ENCODE data around the gene RBM3. TPM values are rescaled to one million over a fixed set of nuclear protein-coding genes. Genes with fewer than 3 reads are reported as not detected.
A peak's percentile ranks its signal among the peaks of the same experiment; 100 is the strongest.

Gene RBM3
- total and polyA plus RNA-seq, 10 of the 15 experiments (the other 5 are each of a cell fraction or from before 2014, with no cell fraction given): 170 to 467 (median 259) TPM

DNA sequence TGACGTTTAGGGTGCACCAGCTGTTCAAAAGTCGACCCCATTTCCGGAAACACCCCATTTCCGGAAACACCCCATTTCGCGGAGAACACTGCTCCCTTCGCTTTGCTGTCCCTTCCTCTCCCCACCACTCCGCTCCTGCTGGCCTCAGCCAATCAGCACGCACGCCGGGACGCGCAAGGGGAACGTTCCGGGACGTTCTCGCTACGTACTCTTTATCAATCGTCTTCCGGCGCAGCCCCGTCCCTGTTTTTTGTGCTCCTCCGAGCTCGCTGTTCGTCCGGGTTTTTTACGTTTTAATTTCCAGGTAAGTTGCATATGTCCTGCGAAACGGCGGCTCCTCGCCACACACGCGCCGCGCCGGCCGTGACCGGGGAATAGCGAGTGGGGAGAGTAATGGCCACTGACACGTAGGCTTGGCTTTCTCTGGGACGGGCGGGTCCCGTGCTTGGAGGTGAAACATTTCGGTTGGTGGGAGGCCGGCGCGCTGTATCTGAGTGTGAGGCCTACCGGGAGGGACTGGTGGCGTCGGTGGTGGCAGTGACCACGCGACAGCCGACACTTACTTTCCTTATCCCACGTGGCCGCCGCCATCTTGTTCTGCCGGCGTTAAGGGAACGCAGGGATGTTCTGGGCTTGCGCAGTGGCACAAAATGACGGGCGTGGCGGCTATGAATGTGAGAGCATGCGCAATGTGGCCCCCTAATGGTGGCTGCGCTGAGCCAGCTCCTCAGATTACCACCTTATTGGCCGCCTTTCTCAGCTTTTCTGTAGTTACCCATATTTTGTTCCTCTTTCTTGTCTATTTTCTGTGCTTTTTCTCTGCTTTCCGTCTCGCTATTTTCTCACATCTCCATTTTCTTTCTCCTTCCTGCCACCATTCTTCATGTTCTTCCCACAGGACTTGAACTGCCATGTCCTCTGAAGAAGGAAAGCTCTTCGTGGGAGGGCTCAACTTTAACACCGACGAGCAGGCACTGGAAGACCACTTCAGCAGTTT lies at the start of gene RBM3 (continued):
- TF ChIP-seq, protein P1, sequence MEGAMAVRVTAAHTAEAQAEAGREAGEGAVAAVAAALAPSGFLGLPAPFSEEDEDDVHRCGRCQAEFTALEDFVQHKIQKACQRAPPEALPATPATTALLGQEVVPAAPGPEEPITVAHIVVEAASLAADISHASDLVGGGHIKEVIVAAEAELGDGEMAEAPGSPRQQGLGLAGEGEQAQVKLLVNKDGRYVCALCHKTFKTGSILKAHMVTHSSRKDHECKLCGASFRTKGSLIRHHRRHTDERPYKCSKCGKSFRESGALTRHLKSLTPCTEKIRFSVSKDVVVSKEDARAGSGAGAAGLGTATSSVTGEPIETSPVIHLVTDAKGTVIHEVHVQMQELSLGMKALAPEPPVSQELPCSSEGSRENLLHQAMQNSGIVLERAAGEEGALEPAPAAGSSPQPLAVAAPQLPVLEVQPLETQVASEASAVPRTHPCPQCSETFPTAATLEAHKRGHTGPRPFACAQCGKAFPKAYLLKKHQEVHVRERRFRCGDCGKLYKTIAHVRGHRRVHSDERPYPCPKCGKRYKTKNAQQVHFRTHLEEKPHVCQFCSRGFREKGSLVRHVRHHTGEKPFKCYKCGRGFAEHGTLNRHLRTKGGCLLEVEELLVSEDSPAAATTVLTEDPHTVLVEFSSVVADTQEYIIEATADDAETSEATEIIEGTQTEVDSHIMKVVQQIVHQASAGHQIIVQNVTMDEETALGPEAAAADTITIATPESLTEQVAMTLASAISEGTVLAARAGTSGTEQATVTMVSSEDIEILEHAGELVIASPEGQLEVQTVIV (IDR thresholded peaks at IDR 0.05; ENCODE audit: borderline replicate concordance, partially characterized antibody): peak; percentile 65
- TF ChIP-seq USF2 (IDR thresholded peaks at IDR 0.05; ENCODE audit: borderline replicate concordance, low read depth, low read length): peak; percentile 27; the same call in 1 of the 2 replicates
- peak; percentile 75; the same call in 1 of the 2 replicates for TF ChIP-seq BACH1 (IDR thresholded peaks at IDR 0.05; ENCODE audit: borderline replicate concordance)
- peak; percentile 94 for TF ChIP-seq ZBTB40 (IDR thresholded peaks at IDR 0.05; ENCODE audit: borderline replicate concordance)
- TF ChIP-seq CBX5 (IDR thresholded peaks at IDR 0.05; ENCODE audit: low read depth): no peak
- TF ChIP-seq, protein P2, sequence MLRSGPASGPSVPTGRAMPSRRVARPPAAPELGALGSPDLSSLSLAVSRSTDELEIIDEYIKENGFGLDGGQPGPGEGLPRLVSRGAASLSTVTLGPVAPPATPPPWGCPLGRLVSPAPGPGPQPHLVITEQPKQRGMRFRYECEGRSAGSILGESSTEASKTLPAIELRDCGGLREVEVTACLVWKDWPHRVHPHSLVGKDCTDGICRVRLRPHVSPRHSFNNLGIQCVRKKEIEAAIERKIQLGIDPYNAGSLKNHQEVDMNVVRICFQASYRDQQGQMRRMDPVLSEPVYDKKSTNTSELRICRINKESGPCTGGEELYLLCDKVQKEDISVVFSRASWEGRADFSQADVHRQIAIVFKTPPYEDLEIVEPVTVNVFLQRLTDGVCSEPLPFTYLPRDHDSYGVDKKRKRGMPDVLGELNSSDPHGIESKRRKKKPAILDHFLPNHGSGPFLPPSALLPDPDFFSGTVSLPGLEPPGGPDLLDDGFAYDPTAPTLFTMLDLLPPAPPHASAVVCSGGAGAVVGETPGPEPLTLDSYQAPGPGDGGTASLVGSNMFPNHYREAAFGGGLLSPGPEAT (IDR thresholded peaks at IDR 0.05; ENCODE audit: low read depth): peak; percentile 63
- peak; percentile 64; the same call in 1 of the 2 replicates for TF ChIP-seq ZNF207 (IDR thresholded peaks at IDR 0.05; ENCODE audit: borderline replicate concordance)
- no peak for TF ChIP-seq MEF2A (IDR thresholded peaks at IDR 0.05; ENCODE audit: insufficient read depth, low read depth, low read length)
- TF ChIP-seq ZNF274 (IDR thresholded peaks at IDR 0.05; ENCODE audit: insufficient read depth, insufficient read length): no peak
- no peak for TF ChIP-seq EZH2 (IDR thresholded peaks at IDR 0.05; ENCODE audit: borderline replicate concordance, control insufficient read depth, low read depth, low read length)
- no peak for TF ChIP-seq HDAC6 (IDR thresholded peaks at IDR 0.05; ENCODE audit: unreplicated experiment)
- no peak for TF ChIP-seq MEF2B (IDR thresholded peaks at IDR 0.05; ENCODE audit: partially characterized antibody, poor library complexity, severe bottlenecking)
- no peak for TF ChIP-seq SMC3 (IDR thresholded peaks at IDR 0.05; ENCODE audit: borderline replicate concordance, low read length)
- TF ChIP-seq, protein P3, sequence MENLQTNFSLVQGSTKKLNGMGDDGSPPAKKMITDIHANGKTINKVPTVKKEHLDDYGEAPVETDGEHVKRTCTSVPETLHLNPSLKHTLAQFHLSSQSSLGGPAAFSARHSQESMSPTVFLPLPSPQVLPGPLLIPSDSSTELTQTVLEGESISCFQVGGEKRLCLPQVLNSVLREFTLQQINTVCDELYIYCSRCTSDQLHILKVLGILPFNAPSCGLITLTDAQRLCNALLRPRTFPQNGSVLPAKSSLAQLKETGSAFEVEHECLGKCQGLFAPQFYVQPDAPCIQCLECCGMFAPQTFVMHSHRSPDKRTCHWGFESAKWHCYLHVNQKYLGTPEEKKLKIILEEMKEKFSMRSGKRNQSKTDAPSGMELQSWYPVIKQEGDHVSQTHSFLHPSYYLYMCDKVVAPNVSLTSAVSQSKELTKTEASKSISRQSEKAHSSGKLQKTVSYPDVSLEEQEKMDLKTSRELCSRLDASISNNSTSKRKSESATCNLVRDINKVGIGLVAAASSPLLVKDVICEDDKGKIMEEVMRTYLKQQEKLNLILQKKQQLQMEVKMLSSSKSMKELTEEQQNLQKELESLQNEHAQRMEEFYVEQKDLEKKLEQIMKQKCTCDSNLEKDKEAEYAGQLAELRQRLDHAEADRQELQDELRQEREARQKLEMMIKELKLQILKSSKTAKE (IDR thresholded peaks at IDR 0.05; ENCODE audit: low read depth, poor library complexity, severe bottlenecking): no peak
